Peyer's patch (tissue), 4 donors: ENCODE results near the gene HLA-DQB1. TPM values are rescaled to one million over a fixed set of nuclear protein-coding genes. Genes with fewer than 3 reads are reported as not detected.

Experiments
- DNase-seq, 3 donors: peaks; one replicate each; pipeline ENCODE4 v3.0.0-alpha.2; 2017 to 2019
- H3K27ac ChIP-seq, 4 donors: fragments of 200-600 bp; sonication (generic); one replicate each; pipeline ENCODE4 v1.5.1; 2016 to 2019
- H3K27me3 ChIP-seq, 2 donors: fragments of 200-600 bp; sonication (generic); one replicate each; pipeline ENCODE4 v1.5.1; 2019
- H3K36me3 ChIP-seq, 3 donors: fragments of 200-600 bp; sonication (generic); one replicate each; pipeline ENCODE4 v1.5.1; 2016 to 2019
- H3K4me1 ChIP-seq, 4 donors: fragments of 200-600 bp; sonication (generic); one replicate each; pipeline ENCODE4 v1.5.1; 2016 to 2019
- H3K4me3 ChIP-seq, 4 donors: fragments of 200-600 bp; sonication (generic); 1 replicate in 3 of 4; 2 replicates in 1 of 4; pipeline ENCODE4 v1.5.1; 2016 to 2019; ENCODE audit warnings: mild to moderate bottlenecking in 1 of 4
- H3K9me3 ChIP-seq, 4 donors: fragments of 200-600 bp; sonication (generic); one replicate each; pipeline ENCODE4 v1.5.1; 2016 to 2019; ENCODE audit warnings: mild to moderate bottlenecking in 1 of 4
- CTCF ChIP-seq, 6 experiments: fragments of 450-650 bp in 4 of 6; fragments of 200-600 bp in 2 of 6; sonication (generic) in 1 of 6; IDR thresholded peaks; one replicate each; pipeline ENCODE4 v1.5.1; 2017 to 2019; ENCODE audit warnings: antibody characterized with exemption in 6 of 6, mild to moderate bottlenecking in 3 of 6, moderate library complexity in 1 of 6
- POLR2A ChIP-seq, 2 donors: fragments of 450-650 bp; IDR thresholded peaks; one replicate each; pipeline ENCODE4 v1.5.1; 2017; ENCODE audit warnings: antibody characterized with exemption in 2 of 2, mild to moderate bottlenecking in 2 of 2, moderate library complexity in 2 of 2
- total RNA-seq, 4 donors: library from RNA; depleted of rRNA; stranded (reverse); fragments of >200 nt; gene quantifications; one replicate each; pipeline ENCODE4 v1.1.0, GENCODE V29; 2016

The HLA-DQB1 gene
- total RNA-seq, 4 donors from 2014 or later, result 7.6 to 18.2 TPM; not detected in 2

DNA sequence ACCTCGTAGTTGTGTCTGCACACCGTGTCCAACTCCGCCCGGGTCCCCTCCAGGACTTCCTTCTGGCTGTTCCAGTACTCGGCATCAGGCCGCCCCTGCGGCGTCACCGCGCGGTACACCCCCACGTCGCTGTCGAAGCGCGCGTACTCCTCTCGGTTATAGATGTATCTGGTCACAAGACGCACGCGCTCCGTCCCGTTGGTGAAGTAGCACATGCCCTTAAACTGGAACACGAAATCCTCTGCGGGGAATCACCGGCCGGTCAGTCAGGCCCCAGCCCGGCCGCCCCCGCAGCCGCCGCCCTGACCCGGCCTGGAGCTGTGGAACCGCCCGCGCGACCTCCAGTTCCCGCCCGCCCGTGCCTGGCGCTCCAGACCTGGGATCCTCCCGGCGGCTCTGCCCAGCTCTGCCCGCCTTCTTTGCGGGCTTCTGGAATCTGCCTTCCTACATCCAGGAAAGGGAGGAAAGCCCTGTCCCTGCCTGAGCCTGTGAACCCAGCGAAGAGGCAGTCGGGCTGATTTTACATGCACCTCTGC lies 1.6 kb downstream of the HLA-DQB1 start:
- no peak overlapping the region for H3K27ac ChIP-seq
- H3K4me3 ChIP-seq, result no peak overlapping the region
- DNase-seq, result peak in 1 of 3 donors; percentile 80
- TF ChIP-seq CTCF (IDR thresholded peaks at IDR 0.05), result no peak
- TF ChIP-seq POLR2A (IDR thresholded peaks at IDR 0.05), result no peak
- H3K27me3 ChIP-seq, result no peaks in the 10 kb centered on the region
- no peaks in the 10 kb centered on the region for H3K36me3 ChIP-seq
- H3K9me3 ChIP-seq, result no peaks in the 10 kb centered on the region
- no peaks in the 10 kb centered on the region for H3K4me1 ChIP-seq

- DNase-seq, result no peak
- no peaks in the 10 kb centered on the region for H3K27me3 ChIP-seq
- TF ChIP-seq CTCF (IDR thresholded peaks at IDR 0.05), result no peak
- TF ChIP-seq POLR2A (IDR thresholded peaks at IDR 0.05), result no peak
- H3K9me3 ChIP-seq, result no peaks in the 10 kb centered on the region
- H3K4me3 ChIP-seq, result no peak overlapping the region
- no peaks in the 10 kb centered on the region for H3K36me3 ChIP-seq
- H3K4me1 ChIP-seq, result no peaks in the 10 kb centered on the region
- H3K27ac ChIP-seq, result no peak overlapping the region
Observed at GRCh38 chr6:32664354-32664753, 2.1 kb downstream of the HLA-DQB1 start.

GRCh38 chr6:32662836-32663235 lies 3.6 kb downstream of the HLA-DQB1 start:
- no peak for TF ChIP-seq CTCF (IDR thresholded peaks at IDR 0.05)
- Histone ChIP-seq H3K36me3 (no peaks in the 10 kb centered on the region), H3K4me1 (no peaks in the 10 kb centered on the region), H3K27me3 (no peaks in the 10 kb centered on the region), H3K9me3 (no peaks in the 10 kb centered on the region), H3K27ac (no peak overlapping the region), H3K4me3 (no peak overlapping the region)
- DNase-seq, result no peak

DNA sequence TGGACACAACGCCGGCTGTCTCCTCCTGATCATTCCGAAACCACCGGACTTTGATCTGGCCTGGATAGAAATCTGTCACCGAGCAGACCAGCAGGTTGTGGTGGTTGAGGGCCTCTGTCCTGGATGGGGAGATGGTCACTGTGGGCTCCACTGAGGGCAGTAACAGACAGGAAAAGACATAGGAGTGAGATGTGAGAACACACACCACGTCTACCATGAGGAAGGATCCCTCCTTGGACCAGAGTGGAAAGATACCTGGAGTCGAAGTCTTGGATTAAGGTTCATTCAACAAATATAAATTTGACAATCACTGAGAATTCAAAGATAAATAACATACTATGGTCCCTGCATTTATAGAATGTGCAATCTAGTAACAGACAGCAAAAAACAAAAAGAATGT lies 4.4 kb downstream of the HLA-DQB1 start:
- TF ChIP-seq POLR2A (IDR thresholded peaks at IDR 0.05), result no peak
- TF ChIP-seq CTCF (IDR thresholded peaks at IDR 0.05), result no peak
- Histone ChIP-seq H3K4me1 (no peaks in the 10 kb centered on the region), H3K27me3 (no peaks in the 10 kb centered on the region), H3K4me3 (no peak overlapping the region), H3K27ac (no peak overlapping the region), H3K36me3 (no peaks in the 10 kb centered on the region), H3K9me3 (no peaks in the 10 kb centered on the region)
- DNase-seq, result no peak

- Histone ChIP-seq H3K9me3 (no peaks in the 10 kb centered on the region), H3K36me3 (no peaks in the 10 kb centered on the region), H3K27me3 (no peaks in the 10 kb centered on the region), H3K27ac (peak overlapping the region in 1 of 4 donors; percentile 57), H3K4me3 (no peak overlapping the region), H3K4me1 (no peaks in the 10 kb centered on the region)
- peak in 1 of 3 donors; percentile 64 for DNase-seq
- TF ChIP-seq CTCF (IDR thresholded peaks at IDR 0.05), result no peak
- no peak for TF ChIP-seq POLR2A (IDR thresholded peaks at IDR 0.05)
Observed at GRCh38 chr6:32659856-32660595, 6.4 kb downstream of the HLA-DQB1 start.
